MM.1S (cell line): ENCODE results near the gene FMN1.

Source experiments
- DNase-seq: peaks from one replicate; pipeline ENCODE4 v3.0.0-alpha.2; 2015
- H2AFZ ChIP-seq: fragments of 300-600 bp; sonication (generic); 2 replicates; pipeline ENCODE4 v1.6.0; 2016; ENCODE audit warnings: antibody characterized with exemption, low read length
- H3F3A ChIP-seq: fragments of 300-600 bp; sonication (generic); 2 replicates; pipeline ENCODE4 v1.6.1; 2016; ENCODE audit warnings: mild to moderate bottlenecking, antibody characterized with exemption, low read length, moderate library complexity, mixed read lengths; ENCODE audit not compliant: insufficient read depth
- H3K27ac ChIP-seq: fragments of 300-600 bp; sonication (generic); 2 replicates; pipeline ENCODE4 v1.5.1; 2016; ENCODE audit warnings: mild to moderate bottlenecking, low read length
- H3K27me3 ChIP-seq: fragments of 300-600 bp; sonication (generic); replicated peaks from 2 replicates; pipeline ENCODE4 v1.6.0; 2016; ENCODE audit warnings: low read length; ENCODE audit not compliant: insufficient read depth
- H3K36me3 ChIP-seq: fragments of 300-600 bp; sonication (generic); replicated peaks from 2 replicates; pipeline ENCODE4 v1.6.1; 2016; ENCODE audit warnings: mild to moderate bottlenecking, low read length, mixed read lengths; ENCODE audit not compliant: insufficient read depth
- H3K4me1 ChIP-seq: fragments of 300-600 bp; sonication (generic); 2 replicates; pipeline ENCODE4 v1.6.1; 2016; ENCODE audit warnings: low read length, mixed read lengths
- H3K4me2 ChIP-seq: fragments of 300-600 bp; sonication (generic); 2 replicates; pipeline ENCODE4 v1.6.0; 2016; ENCODE audit warnings: low read depth, low read length
- H3K4me3 ChIP-seq: fragments of 300-600 bp; sonication (generic); 2 replicates; pipeline ENCODE4 v1.5.1; 2016; ENCODE audit warnings: low read length, mixed read lengths
- H3K79me2 ChIP-seq: fragments of 300-600 bp; sonication (generic); 2 replicates; pipeline ENCODE4 v1.6.1; 2016; ENCODE audit warnings: mixed run types, low read length, mixed read lengths
- H3K9ac ChIP-seq: fragments of 300-600 bp; sonication (generic); 2 replicates; pipeline ENCODE4 v1.6.1; 2016; ENCODE audit warnings: low read length, mixed read lengths
- H3K9me2 ChIP-seq: fragments of 300-600 bp; sonication (generic); replicated peaks from 2 replicates; pipeline ENCODE4 v1.6.1; 2016; ENCODE audit warnings: mild to moderate bottlenecking, low read length, mixed read lengths; ENCODE audit not compliant: insufficient read depth
- H3K9me3 ChIP-seq: fragments of 300-600 bp; sonication (generic); replicated peaks from 2 replicates; pipeline ENCODE4 v1.6.1; 2016; ENCODE audit warnings: mild to moderate bottlenecking, low read length, mixed read lengths; ENCODE audit not compliant: insufficient read depth
- H4K20me1 ChIP-seq: fragments of 300-600 bp; sonication (generic); 2 replicates; pipeline ENCODE4 v1.6.1; 2016; ENCODE audit warnings: mild to moderate bottlenecking, low read length, moderate library complexity, mixed read lengths; ENCODE audit not compliant: insufficient read depth
- CTCF ChIP-seq: fragments of 300-600 bp; sonication (generic); IDR thresholded peaks from 2 replicates; pipeline ENCODE4 v1.5.1; 2016; ENCODE audit warnings: antibody characterized with exemption, low read length, mixed read lengths
- EZH2 ChIP-seq: fragments of 300-600 bp; sonication (generic); optimal IDR thresholded peaks from 2 replicates; pipeline ENCODE3; 2017; ENCODE audit warnings: low read depth, mild to moderate bottlenecking, antibody characterized with exemption, low read length, mixed read lengths
- EZH2phosphoT487 ChIP-seq: fragments of 300-600 bp; sonication (generic); IDR thresholded peaks from 2 replicates; pipeline ENCODE4 v1.6.1; 2018; ENCODE audit warnings: antibody characterized with exemption, low read length

Gene FMN1

GRCh38 chr15:33119865-33120264 lies 74.6 kb downstream of the FMN1 start:
- no peaks in the 10 kb centered on the region for H3K4me1 ChIP-seq
- H3K79me2 ChIP-seq, result no peaks in the 10 kb centered on the region
- no peak overlapping the region for H3K27ac ChIP-seq
- no peak overlapping the region for H3K9ac ChIP-seq
- TF ChIP-seq EZH2phosphoT487 (no peak), CTCF (no peak), EZH2 (no peak)
- no peak overlapping the region for H3K4me3 ChIP-seq
- DNase-seq, result no peak
- no peaks in the 10 kb centered on the region; the same call in 1 of the 2 replicates for H3K27me3 ChIP-seq
- no peak overlapping the region for H2AFZ ChIP-seq
- no peaks in the 10 kb centered on the region for H3K9me3 ChIP-seq
- H3K9me2 ChIP-seq, result no peaks in the 10 kb centered on the region
- no peaks in the 10 kb centered on the region for H3F3A ChIP-seq
- H4K20me1 ChIP-seq, result no peaks in the 10 kb centered on the region
- no peak overlapping the region for H3K4me2 ChIP-seq
- H3K36me3 ChIP-seq, result no peaks in the 10 kb centered on the region

GRCh38 chr15:33119273-33119672 lies 75.2 kb downstream of the FMN1 start:
- no peaks in the 10 kb centered on the region for H3K4me1 ChIP-seq
- H3F3A ChIP-seq, result no peaks in the 10 kb centered on the region
- H3K9me3 ChIP-seq, result no peaks in the 10 kb centered on the region
- no peak overlapping the region for H2AFZ ChIP-seq
- H3K27ac ChIP-seq, result no peak overlapping the region
- H3K9ac ChIP-seq, result no peak overlapping the region
- TF ChIP-seq EZH2 (no peak), CTCF (no peak), EZH2phosphoT487 (no peak)
- no peak for DNase-seq
- H3K79me2 ChIP-seq, result no peaks in the 10 kb centered on the region
- H3K9me2 ChIP-seq, result no peaks in the 10 kb centered on the region
- no peak overlapping the region for H3K4me2 ChIP-seq
- H3K36me3 ChIP-seq, result no peaks in the 10 kb centered on the region
- H4K20me1 ChIP-seq, result no peaks in the 10 kb centered on the region
- H3K27me3 ChIP-seq, result no peaks in the 10 kb centered on the region; the same call in 1 of the 2 replicates
- H3K4me3 ChIP-seq, result no peak overlapping the region

GRCh38 chr15:33116198-33116597 lies 78.3 kb downstream of the FMN1 start:
- Histone ChIP-seq H3K4me3 (no peak overlapping the region), H4K20me1 (no peaks in the 10 kb centered on the region), H3F3A (no peaks in the 10 kb centered on the region), H3K9ac (no peak overlapping the region), H3K36me3 (no peaks in the 10 kb centered on the region), H3K27me3 (no peaks in the 10 kb centered on the region; the same call in 1 of the 2 replicates), H3K9me3 (no peaks in the 10 kb centered on the region), H3K9me2 (no peaks in the 10 kb centered on the region), H3K27ac (no peak overlapping the region), H2AFZ (no peak overlapping the region), H3K4me2 (no peak overlapping the region), H3K4me1 (no peaks in the 10 kb centered on the region), H3K79me2 (no peaks in the 10 kb centered on the region)
- TF ChIP-seq EZH2 (no peak), EZH2phosphoT487 (no peak), CTCF (no peak)
- DNase-seq, result no peak
